Thyroid gland (tissue), 4 donors: Measurements from ENCODE around the gene NUMB. TPM values are rescaled to one million over a fixed set of nuclear protein-coding genes. Genes with fewer than 3 reads are reported as not detected.
"Not testable (repeated sequence)": the region's sequence is repeated elsewhere in the genome, so short reads cannot be mapped to it uniquely, and the experiment has no call there.

Experiments
- DNase-seq, 2 donors: peaks; one replicate each; pipeline ENCODE4 v3.0.0-alpha.2; 2019
- H3K27ac ChIP-seq, 3 donors: fragments of 200-600 bp; sonication (generic); 1 replicate in 2 of 3; 2 replicates in 1 of 3; pipeline ENCODE4 v1.5.1; 2016 to 2019; ENCODE audit warnings: mild to moderate bottlenecking in 1 of 3, moderate library complexity in 1 of 3
- H3K27me3 ChIP-seq: fragments of 200-600 bp; sonication (generic); one replicate; pipeline ENCODE4 v1.5.1; 2019
- H3K36me3 ChIP-seq, 2 donors: fragments of 200-600 bp; sonication (generic); one replicate each; pipeline ENCODE4 v1.5.1; 2016 to 2019
- H3K4me1 ChIP-seq, 2 donors: fragments of 200-600 bp; sonication (generic); one replicate each; pipeline ENCODE4 v1.5.1; 2017 to 2019
- H3K4me3 ChIP-seq, 3 donors: fragments of 200-600 bp; sonication (generic); replicated peaks in 1 of 3; 1 replicate in 2 of 3; 2 replicates in 1 of 3; pipeline ENCODE4 v1.5.1; 2016; ENCODE audit warnings: mild to moderate bottlenecking in 1 of 3
- H3K9me3 ChIP-seq: fragments of 200-600 bp; sonication (generic); one replicate; pipeline ENCODE4 v1.5.1; 2017
- POLR2A ChIP-seq, 2 donors: fragments of 450-650 bp; IDR thresholded peaks; one replicate each; pipeline ENCODE4 v1.6.1; 2017; ENCODE audit warnings: antibody characterized with exemption in 2 of 2, mild to moderate bottlenecking in 2 of 2, moderate library complexity in 1 of 2
- WGBS, 2 donors: methylation state at CpG; one replicate each; pipeline ENCODE4 v1.1.5; 2017; 5-methylcytosine and 5-hydroxymethylcytosine counted together
- intact Hi-C: fragments of 100-400 bp; cut with DNase I; formaldehyde crosslinking; loops from one replicate; pipeline ENCODE4 v1.15.1; 2023
- total RNA-seq, 4 donors: library from RNA; depleted of rRNA; stranded (reverse); fragments of >200 nt; gene quantifications; one replicate each; pipeline ENCODE4 v1.2.3, GENCODE V29; 2016
- TF ChIP-seq, protein P1 (sequence below), 6 experiments: fragments of 200-600 bp in 3 of 6; fragments of 450-650 bp in 3 of 6; sonication (generic) in 3 of 6; IDR thresholded peaks; one replicate each; pipeline ENCODE4 v1.5.1; 2016 to 2019; ENCODE audit warnings: antibody characterized with exemption in 6 of 6, mild to moderate bottlenecking in 2 of 6, inconsistent platforms in 1 of 6, moderate library complexity in 1 of 6

The NUMB gene
- total RNA-seq, 4 donors from 2014 or later: 67.1 to 101 (median 86.7) TPM

- WGBS, 2 donors: 76 to 84% methylated on average over 3 of the region's 3 CpGs
- intact Hi-C loops: no loop called here
These were observed 60.5 kb downstream of the NUMB start for GRCh38 chr14:73397810-73398209.

DNA sequence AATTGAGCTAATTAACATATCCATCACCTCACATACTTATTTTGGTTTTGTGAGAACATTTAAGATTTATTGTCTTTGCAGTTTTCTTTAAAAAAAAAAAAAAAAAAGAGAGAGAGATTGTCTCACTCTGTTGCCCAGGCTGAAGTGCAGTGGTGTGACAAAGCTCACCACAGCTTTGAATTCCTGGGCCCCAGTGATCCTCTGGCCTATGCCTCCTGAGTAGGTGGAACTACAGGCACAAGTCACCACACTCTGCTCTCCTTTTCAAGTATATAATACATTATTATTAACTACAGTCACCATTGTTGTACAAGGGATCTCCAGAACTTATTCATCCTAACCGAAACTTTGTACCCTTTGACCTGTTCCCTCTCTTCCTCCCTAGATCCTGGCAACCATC, 64.0 kb downstream of the NUMB start:
- Histone ChIP-seq H3K9me3 (no peaks in the 10 kb centered on the region), H3K4me3 (no peak overlapping the region), H3K4me1 (peaks cover 6 to 39% of the 10 kb centered on the region in 2 donors), H3K36me3 (no peaks in the 10 kb centered on the region), H3K27ac (no peak overlapping the region), H3K27me3 (no peaks in the 10 kb centered on the region)
- peak; percentile 21 to 41 for DNase-seq
- no peak for TF ChIP-seq POLR2A (IDR thresholded peaks at IDR 0.05)
- TF ChIP-seq, protein P1, sequence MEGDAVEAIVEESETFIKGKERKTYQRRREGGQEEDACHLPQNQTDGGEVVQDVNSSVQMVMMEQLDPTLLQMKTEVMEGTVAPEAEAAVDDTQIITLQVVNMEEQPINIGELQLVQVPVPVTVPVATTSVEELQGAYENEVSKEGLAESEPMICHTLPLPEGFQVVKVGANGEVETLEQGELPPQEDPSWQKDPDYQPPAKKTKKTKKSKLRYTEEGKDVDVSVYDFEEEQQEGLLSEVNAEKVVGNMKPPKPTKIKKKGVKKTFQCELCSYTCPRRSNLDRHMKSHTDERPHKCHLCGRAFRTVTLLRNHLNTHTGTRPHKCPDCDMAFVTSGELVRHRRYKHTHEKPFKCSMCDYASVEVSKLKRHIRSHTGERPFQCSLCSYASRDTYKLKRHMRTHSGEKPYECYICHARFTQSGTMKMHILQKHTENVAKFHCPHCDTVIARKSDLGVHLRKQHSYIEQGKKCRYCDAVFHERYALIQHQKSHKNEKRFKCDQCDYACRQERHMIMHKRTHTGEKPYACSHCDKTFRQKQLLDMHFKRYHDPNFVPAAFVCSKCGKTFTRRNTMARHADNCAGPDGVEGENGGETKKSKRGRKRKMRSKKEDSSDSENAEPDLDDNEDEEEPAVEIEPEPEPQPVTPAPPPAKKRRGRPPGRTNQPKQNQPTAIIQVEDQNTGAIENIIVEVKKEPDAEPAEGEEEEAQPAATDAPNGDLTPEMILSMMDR (IDR thresholded peaks at IDR 0.05): no peak
- 88 to 90% methylated on average over 1 of the region's 1 CpG for WGBS, 2 donors
- intact Hi-C loops: no loop called here

More at GRCh38 chr14:73397810-73398209, 60.5 kb downstream of the NUMB start:
- DNase-seq: no peak
- Histone ChIP-seq H3K36me3 (no peaks in the 10 kb centered on the region), H3K4me3 (no peak overlapping the region), H3K27ac (no peak overlapping the region), H3K4me1 (peaks cover 6 to 32% of the 10 kb centered on the region in 2 donors), H3K9me3 (no peaks in the 10 kb centered on the region), H3K27me3 (no peaks in the 10 kb centered on the region)
- no peak for TF ChIP-seq POLR2A (IDR thresholded peaks at IDR 0.05)
- TF ChIP-seq, protein P1 (IDR thresholded peaks at IDR 0.05): no peak

- TF ChIP-seq, protein P1 (IDR thresholded peaks at IDR 0.05): no peak
- no peak for TF ChIP-seq POLR2A (IDR thresholded peaks at IDR 0.05)
- Histone ChIP-seq H3K27me3 (no peaks in the 10 kb centered on the region), H3K36me3 (no peaks in the 10 kb centered on the region), H3K4me1 (peaks cover 6 to 39% of the 10 kb centered on the region in 2 donors), H3K27ac (no peak overlapping the region), H3K9me3 (no peaks in the 10 kb centered on the region), H3K4me3 (no peak overlapping the region)
- intact Hi-C loops: no loop called here
- DNase-seq: no peak
These were observed 65.0 kb downstream of the NUMB start for GRCh38 chr14:73393375-73393774.

- peaks cover 6 to 35% of the 10 kb centered on the region in 2 donors for H3K4me1 ChIP-seq
- 87 to 95% methylated on average over 4 of the region's 4 CpGs for WGBS, 2 donors
- H3K9me3 ChIP-seq: no peaks in the 10 kb centered on the region
- H3K36me3 ChIP-seq: no peaks in the 10 kb centered on the region
- intact Hi-C loops: no loop called here
- H3K27me3 ChIP-seq: no peaks in the 10 kb centered on the region
- H3K27ac ChIP-seq: no peak overlapping the region
- H3K4me3 ChIP-seq: no peak overlapping the region
- no peak for DNase-seq
- TF ChIP-seq POLR2A (IDR thresholded peaks at IDR 0.05): no peak
- TF ChIP-seq, protein P1 (IDR thresholded peaks at IDR 0.05): no peak
These were observed 65.8 kb downstream of the NUMB start for GRCh38 chr14:73392329-73393257.

DNA sequence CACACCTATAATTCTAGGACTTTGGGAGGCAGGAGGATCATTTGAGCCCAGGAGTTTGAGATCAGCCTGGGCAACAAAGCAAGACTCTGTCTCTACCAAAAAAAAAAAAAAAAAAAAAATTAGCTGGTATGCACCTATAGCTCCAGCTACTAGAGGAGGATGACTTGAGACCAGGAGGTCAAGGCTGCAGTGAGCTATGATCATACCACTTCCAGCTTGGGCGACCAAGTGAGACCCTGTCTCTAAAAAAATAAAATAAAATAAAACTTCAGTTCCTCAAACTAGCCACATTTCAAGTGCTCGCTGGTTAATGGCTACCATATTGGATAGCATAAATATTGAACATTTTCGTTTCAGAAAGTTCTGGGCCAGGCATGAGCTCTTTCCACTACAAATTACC, 70.5 kb downstream of the NUMB start:
- DNase-seq, H3K27me3 ChIP-seq, H3K4me3 ChIP-seq, H3K36me3 ChIP-seq, H3K27ac ChIP-seq, intact Hi-C loops, H3K9me3 ChIP-seq, H3K4me1 ChIP-seq: not testable (repeated sequence)
- WGBS, 2 donors: 96 to 97% methylated on average over 3 of the region's 3 CpGs
